Suppressor macrophage treated with lipopolysaccharide for 4 hours (primary cell): ENCODE results near the gene PRR15.
A peak's percentile ranks its signal among the peaks of the same experiment; 100 is the strongest.

ENCODE experiments used
- DNase-seq: peaks from one replicate; pipeline ENCODE4 v3.0.0-alpha.2; 2020

The PRR15 gene

GRCh38 chr7:29572558-29572957 lies 8.9 kb downstream of the PRR15 start:
- no peak for DNase-seq

DNA sequence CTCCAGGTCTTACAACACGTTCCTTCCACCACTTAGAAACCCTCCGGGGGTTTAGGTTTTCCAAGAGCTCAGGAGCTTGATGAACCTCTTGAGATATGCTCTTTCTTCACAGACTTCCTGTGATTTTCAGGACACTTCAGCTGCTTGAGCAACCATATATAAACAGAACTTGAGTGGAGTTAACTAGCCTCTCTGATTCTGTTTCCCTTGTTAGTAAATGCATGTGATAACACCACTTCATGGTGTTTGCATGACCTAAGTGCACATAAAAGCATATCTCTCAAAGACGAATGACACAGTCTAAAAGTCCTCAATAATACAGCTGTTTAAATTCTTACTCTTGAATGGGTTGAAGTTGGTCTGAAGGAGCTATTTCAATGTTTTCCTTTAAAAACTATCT lies 9.9 kb downstream of the PRR15 start:
- no peak for DNase-seq

GRCh38 chr7:29574659-29575058 lies 11.0 kb downstream of the PRR15 start:
- peak; percentile 53 for DNase-seq

GRCh38 chr7:29587195-29587808 lies 23.7 kb downstream of the PRR15 start:
- no peak for DNase-seq

DNA sequence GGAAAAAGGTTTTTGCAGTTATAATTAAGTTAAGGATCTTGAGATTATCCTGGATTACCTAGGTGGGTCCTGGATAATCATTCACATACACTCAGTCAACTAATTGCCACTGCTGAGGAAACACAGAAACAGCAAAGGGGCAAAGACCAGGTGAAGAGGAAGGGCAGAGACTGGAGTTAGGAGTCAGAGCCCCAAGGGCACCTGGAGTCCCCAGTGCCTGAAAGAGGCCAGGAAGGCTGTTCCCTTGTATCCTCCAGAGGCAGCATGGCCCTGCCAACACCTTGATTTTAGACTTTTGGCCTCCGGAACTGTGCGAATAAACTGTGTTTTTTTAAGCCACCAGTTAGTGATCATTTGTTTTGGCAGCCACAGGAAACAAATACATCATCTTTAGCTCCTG lies 24.6 kb downstream of the PRR15 start:
- DNase-seq, result no peak

GRCh38 chr7:29588900-29589696 lies 25.5 kb downstream of the PRR15 start:
- DNase-seq, result peak; percentile 74

GRCh38 chr7:29592866-29593265 lies 29.2 kb downstream of the PRR15 start:
- no peak for DNase-seq

DNA sequence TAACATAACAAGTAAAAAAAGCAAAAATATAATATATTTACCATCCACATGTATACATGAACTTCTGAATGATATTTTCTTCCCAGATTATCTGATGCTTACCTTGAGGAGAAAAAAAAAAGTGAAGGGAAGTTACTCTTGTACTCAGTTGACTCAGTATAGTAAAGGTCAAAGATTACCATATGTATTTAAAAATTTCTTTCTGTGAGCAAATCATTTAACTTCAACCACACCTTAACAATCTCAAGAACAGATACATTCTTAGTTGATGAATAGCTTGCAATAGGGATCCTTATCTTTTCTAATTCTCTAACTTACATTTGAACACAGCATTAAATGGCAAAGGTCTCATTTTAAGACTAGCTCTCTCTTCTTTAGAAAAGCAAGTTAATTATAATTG lies 29.8 kb downstream of the PRR15 start:
- no peak for DNase-seq

GRCh38 chr7:29596593-29597178 lies 33.1 kb downstream of the PRR15 start:
- DNase-seq, result no peak

DNA sequence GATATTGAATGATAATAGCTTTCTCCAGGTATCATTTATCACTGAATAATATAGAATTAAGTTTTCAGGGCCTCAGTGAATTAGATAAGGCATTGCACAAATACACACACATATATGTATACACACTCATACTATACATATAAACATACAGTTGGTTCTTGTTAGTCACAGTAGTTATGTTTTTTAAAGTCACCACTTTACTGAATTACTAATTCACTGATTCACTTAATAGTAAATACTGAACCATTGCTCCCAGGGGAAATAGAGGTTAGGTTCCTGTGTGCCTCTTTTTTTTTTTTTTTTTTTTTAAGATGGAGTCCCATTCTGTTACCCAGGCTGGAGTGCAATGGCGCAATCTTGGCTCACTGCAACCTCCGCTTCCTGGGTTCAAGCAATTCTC lies 33.6 kb downstream of the PRR15 start:
- DNase-seq, result no peak

DNA sequence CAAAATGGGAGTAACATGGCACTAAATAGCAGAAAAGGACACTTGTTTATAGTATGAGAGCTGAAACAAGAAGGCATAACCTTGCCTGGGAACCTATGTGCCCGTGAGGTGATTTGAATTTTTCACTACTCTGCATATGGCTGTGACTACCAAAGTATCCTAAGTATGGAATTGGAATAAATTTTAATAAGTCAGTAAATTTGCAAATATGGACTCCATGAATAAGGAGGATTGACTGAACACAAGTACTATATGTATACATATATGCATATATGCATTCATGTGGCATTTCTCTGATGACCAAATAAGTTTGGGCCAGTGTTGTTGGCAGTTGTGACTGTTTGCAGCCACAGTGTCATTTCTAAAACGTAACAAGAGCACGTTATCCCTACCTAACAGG lies 34.5 kb downstream of the PRR15 start:
- no peak for DNase-seq

DNA sequence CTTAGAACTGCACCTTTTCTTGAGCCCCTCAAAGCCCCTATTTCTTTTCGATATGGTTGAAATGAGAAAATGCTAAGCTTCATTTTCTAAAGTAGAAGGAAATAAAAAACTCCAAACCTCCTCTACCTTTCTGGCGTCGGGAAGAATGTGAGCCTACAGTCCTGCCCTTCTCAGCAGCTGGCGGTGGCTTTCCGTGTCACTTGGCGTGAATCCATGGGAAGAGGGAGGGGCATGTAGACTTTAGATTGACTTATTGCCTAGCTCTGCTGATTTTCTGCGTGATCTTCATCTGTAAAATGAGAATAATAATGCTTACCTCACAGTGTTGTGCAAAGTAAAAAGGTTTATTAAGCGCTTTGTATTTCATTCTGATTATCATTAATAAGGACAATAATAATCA lies 35.0 kb downstream of the PRR15 start:
- DNase-seq, result no peak

GRCh38 chr7:29599026-29599425 lies 35.4 kb downstream of the PRR15 start:
- DNase-seq, result no peak

DNA sequence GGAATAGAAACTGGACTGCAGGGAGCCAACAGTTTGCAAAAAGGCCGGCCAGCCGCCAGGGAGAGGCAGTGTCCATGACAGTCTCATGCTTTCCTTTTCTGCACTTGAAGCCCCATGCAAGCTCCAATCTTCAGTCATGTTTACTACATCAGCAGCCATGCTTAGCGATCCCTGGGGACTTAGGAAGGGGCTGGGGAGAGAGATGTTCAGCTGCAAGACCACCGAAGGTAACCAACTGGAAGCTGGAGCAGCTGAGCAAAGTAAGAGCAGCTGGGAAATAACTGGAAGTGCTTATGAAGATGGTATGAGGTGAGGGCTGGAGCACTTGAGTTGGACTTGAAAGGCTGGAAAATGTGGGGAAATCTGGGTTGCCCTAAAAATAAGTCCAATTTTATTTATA lies 37.0 kb downstream of the PRR15 start:
- no peak for DNase-seq

DNA sequence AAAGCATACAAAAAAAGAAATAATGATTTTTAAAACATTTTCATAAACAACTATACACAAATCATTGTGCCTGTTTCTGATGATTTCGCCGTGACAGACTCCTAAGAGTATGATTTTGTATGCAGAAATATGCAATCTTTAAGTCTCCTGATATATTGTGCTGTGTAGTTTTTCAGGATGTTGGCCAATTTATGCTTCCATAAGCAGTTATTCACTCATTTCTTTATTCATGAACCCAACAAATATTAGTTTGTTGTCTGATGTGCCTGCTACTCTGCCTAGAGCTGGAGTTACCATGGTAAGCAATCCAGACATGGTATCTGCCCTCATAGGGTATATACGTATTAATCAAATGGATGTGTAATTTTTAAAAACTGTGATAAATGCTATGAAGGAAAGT lies 40.4 kb downstream of the PRR15 start:
- no peak for DNase-seq

DNA sequence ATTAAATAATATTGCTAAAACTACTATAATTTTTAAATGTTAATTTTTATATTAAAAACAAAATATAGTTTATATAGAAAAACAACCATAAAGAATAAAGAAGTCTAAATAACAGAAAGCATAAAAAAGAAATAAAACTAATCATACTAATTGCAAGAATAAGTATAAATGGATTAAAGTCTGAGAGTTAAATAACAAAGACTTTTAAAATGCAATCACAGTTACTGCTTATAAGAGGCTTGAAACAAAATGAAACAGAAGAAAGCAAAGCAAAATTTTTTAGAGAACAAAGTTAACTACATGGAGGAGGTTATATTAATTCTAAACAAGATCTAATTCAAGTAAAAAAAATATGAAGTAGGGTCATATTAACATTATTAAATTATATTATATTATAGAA lies 41.1 kb downstream of the PRR15 start:
- no peak for DNase-seq

- no peak for DNase-seq
Observed at GRCh38 chr7:29605671-29606070, 42.0 kb downstream of the PRR15 start.

DNA sequence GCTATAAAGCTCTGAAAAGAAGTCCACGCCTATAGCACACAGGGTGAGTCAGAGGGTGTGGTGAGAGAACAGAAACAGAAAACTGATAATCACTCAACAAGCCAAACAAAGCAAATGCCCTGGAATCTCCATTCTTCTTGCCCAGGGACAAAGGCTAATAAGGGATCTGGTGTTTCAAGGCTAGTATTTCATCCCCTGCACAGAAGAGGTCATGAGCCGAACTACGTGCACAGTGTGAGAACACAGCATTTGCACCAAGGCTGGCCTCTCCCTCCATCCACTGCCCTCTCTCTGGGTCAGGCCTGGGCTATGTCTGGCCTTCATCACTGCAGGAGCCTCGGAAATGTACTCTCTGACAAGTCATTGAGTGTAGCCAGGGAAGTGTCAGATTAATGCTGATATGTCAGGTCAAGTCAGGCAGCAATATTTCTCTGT lies 42.7 kb downstream of the PRR15 start:
- DNase-seq, result peak; percentile 35

DNA sequence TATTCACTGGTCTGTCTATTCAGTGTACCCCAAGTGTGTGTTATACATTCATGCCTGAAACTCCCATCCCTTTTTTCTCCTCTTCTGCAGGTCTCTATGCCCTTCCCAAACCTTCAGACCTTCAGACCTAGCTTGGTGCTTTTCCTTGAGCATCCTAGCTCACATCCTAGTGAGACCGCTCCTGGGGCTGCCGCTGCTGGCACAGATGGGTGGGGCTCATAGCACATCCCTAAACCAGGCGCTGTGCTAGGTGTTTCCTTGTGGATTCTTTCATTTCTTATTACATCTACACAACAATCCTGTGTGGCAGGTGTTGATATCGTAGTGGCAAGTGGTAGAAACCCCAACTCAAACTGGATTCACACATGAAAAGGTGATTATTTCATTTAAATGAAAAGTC lies 43.2 kb downstream of the PRR15 start:
- DNase-seq, result no peak

DNA sequence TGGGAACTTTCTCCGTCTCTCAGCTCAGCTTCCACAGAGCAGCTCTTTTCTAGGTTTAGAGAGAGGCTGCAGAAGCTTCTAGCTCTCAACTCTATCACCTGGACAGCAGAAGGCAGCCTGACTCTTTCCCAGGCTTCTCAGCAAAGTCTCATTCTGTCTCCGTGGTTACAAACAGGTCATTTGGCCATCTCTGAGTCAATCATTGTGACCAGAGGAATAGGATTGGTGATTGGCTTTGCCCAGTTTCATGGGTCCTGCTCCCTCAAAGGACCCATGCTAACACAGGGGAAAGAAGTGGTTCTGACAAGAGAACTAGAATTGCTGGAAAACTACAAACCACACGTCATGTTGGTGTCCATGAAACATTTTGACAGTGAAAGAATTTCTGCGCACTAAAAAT lies 43.6 kb downstream of the PRR15 start:
- no peak for DNase-seq

DNA sequence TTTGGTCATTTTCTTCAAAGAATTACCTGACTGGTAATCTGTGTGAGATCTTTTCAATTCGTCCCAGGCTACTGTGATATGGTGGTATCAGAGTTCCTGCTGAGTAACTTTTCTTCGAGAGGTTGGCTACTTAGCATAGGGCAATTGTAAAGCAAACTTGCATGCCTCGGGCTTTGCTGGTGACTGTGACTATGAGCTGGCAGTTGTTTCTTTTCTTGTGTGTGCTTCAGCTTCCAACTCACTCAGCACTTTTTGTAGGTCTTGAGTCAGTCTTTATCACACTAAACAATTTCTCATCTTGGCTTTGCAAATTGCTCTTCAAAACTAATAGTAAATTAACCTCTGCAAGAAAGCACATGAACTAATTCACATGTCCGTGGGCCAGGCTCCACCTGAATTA lies 44.3 kb downstream of the PRR15 start:
- no peak for DNase-seq

GRCh38 chr7:29609162-29610037 lies 45.8 kb downstream of the PRR15 start:
- no peak for DNase-seq

GRCh38 chr7:29610086-29610485 lies 46.5 kb downstream of the PRR15 start:
- no peak for DNase-seq
